8988T (cell line): ENCODE data around the gene NOS1.

Experiments
- DNase-seq: peaks from one replicate; pipeline ENCODE4 v3.0.0; 2011

Gene NOS1

DNA sequence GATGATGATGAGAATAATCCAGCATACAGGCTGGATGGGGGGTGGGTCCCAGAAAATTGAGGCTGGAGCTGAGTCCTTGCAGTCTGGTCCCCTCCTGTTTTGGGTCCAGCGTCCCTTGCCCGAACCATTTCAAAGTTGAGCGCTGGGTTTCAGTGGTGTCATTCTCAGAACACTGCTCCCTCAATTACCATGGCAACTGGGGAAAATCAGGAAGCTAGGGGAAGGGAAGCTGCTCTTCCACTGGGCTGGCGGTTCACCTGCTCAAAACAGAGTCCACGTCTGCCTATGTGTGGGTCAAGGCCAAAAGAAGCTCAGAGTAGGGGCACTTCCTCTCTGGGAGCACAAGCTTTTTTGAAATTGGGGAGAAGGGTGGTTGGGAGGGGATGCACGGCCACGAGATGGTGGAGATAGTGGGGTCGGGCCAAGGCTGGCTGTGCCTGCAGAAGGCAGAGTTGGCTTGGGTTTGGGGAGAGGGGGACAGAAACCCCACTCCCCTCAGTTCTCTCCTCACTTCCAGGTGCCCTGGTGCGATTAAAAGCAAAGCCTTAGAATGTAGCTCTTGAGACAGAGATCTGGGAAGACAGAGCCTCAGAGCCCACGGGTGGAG lies 1.7 kb upstream of the NOS1 start:
- DNase-seq, result no peak

GRCh38 chr12:117362391-117362790 lies 965 bp upstream of the NOS1 start:
- no peak for DNase-seq

GRCh38 chr12:117361905-117362304 lies 479 bp upstream of the NOS1 start:
- DNase-seq, result no peak

- DNase-seq, result no peak
Measured at GRCh38 chr12:117360551-117361346, 677 bp downstream of the NOS1 start.

- no peak for DNase-seq
Measured at GRCh38 chr12:117360222-117360550, 1.2 kb downstream of the NOS1 start.

- DNase-seq, result no peak
Measured at GRCh38 chr12:117359029-117359845, 2.2 kb downstream of the NOS1 start.

GRCh38 chr12:117356048-117356447 lies 5.4 kb downstream of the NOS1 start:
- no peak for DNase-seq

- no peak for DNase-seq
Measured at GRCh38 chr12:117352883-117353282, 8.5 kb downstream of the NOS1 start.

GRCh38 chr12:117352206-117352605 lies 9.2 kb downstream of the NOS1 start:
- DNase-seq, result no peak

DNA sequence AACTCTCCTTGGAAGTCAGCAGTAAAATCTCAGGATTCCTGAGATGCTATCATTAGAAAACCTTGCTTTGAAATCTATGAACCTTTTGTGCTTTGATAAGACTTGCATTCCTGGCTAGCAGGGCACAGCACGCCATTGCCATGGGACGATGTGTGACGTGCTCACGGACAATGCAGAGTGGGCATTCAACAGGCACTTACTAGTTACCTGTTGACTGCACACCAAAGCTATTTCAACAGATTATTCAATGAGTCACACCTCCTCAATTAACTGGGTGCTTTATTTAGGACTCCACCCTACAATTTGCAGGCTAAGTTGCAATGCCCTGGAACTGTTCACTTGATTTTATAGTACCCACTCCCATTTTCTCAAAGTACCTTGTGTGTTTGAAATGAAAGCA lies 11.3 kb downstream of the NOS1 start:
- no peak for DNase-seq

DNA sequence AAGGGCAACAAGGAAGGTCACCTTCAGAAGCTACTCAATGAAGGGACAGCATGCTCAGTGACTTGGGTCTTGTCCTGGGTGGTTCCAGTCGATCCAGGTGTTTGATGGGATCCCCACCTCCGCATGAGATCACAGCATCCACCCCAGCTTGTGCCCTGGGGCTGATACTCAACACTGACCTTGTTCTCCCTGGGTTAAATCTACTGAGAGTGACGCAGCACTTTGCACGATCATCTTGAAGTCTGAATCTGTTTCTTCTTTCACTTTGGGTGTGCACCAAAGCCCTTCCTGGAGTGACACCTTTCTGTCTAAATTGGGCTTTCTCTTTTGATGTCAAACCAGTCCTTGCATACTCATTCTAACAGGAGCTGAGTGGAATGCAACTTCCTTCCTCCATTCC lies 13.8 kb downstream of the NOS1 start:
- DNase-seq, result no peak

- DNase-seq, result no peak
Measured at GRCh38 chr12:117344716-117345115, 16.7 kb downstream of the NOS1 start.

- DNase-seq, result no peak
Measured at GRCh38 chr12:117343849-117344248, 17.6 kb downstream of the NOS1 start.

GRCh38 chr12:117343296-117343695 lies 18.1 kb downstream of the NOS1 start:
- DNase-seq, result no peak

GRCh38 chr12:117342682-117343081 lies 18.7 kb downstream of the NOS1 start:
- DNase-seq, result no peak

DNA sequence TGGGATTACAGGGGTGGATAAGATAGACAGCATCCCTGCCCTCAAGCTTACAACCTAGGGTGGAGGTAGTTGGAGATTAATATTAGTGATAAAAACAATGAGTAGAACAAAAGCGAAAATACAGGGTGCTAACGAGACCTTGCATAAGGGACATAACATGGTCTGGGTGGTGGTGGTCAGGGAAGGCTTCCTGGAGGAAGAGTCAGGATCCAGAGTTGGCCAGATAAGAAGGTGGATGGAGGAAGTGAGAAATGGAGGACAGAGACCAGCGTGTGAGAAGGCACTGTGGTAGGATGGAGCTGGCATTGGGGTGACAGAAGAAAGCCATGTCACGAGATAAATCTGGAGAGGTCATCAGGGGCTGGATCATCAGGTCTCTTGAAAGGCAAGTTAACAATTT lies 19.2 kb downstream of the NOS1 start:
- no peak for DNase-seq

GRCh38 chr12:117339104-117339503 lies 22.3 kb downstream of the NOS1 start:
- no peak for DNase-seq

- no peak for DNase-seq
Measured at GRCh38 chr12:117334855-117335587, 26.4 kb downstream of the NOS1 start.

DNA sequence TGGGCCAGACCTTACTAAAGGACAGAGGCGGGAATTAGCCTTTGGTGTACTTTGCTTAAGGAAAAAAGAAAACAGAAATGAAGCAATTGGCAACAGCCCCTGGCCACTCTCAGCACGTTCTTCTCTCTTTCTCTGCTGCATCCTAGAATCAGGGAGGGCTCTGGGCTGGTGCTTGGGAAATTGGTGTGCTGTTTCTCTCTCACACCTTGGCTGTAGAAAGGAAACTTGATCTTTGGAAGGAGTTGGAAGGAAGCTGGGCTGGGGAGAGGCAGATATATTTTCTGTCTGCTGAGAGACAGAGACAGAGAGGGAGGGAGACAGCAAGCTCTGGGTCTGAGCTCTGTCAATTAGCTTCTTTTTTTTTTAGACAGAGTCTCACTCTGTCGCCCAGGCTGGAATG lies 27.4 kb downstream of the NOS1 start:
- DNase-seq, result no peak

- no peak for DNase-seq
Measured at GRCh38 chr12:117333331-117333881, 28.0 kb downstream of the NOS1 start.

DNA sequence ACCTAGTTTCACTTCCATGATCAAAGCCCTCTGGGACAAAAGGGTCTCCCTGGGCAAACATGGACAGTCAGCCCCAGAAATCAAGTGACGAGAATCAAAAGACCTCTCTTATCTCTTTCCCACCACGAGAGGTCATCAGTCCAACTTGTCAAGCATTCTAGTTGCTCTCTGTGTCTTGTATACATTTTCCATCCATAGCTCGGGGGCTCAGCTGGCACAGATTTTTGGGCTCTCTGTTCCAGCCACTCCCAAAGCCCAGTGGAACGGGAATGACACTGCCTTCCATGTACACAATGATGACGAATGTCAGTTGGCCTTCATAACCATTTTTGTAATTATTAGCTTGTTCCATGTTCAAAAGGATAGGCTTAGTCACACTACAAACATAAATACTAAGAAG lies 29.7 kb downstream of the NOS1 start:
- DNase-seq, result no peak

DNA sequence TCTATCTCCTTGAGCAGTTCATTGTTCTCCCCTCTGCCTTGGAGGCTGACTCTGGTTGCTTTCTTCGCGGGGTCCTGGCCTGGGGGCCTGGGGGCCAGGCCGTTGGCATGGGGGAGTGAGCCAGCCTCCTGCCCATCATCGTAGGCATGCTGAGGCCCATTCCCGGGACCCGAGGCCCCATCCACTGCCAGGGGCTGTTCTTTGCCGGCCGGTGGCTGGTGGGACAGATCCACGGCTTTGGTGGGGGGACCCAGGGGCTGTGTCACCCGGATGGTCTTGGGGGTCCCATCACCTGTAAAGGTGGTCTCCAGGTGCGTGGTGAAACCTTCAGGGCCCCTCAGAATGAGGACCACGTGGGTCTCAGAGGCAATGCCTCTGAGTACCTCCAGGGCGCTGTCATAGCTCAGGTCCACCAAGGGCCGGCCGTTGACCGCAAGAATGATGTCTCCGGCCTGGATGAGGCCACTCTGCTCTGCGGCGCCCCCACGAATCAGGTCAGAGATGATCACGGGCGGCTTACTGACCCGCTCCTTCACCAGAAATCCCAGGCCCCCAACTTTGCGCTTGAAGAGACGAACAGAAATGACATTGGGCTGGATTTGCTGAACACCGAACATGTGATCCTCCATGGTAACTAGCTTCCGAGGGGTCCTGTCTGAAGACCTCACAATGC lies 30.8 kb downstream of the NOS1 start:
- no peak for DNase-seq
